Measurements from ENCODE around the gene ADCY5. TPM values are rescaled to one million over a fixed set of nuclear protein-coding genes. Genes with fewer than 3 reads are reported as not detected.

ADCY5 gene
- total RNA-seq, 3 donors from 2014 or later = 0.05 to 0.13 TPM; not detected in 1

- Mint-ChIP-seq H3K4me3 (no peak overlapping the region), H3K9me3 (no peaks in the 10 kb centered on the region), H3K36me3 (ENCODE audit: insufficient read depth) (no peaks in the 10 kb centered on the region), H3K27me3 (ENCODE audit: low read depth) (peaks cover 4% of the 10 kb centered on the region), H3K4me1 (ENCODE audit: low read depth) (no peaks in the 10 kb centered on the region)
- ATAC-seq (no peak), DNase-seq (no peak)
These were observed 19.3 kb downstream of the ADCY5 start for GRCh38 chr3:123429362-123430125.

GRCh38 chr3:123424999-123425712 is 23.7 kb downstream of the ADCY5 start:
- H3K4me1 Mint-ChIP-seq (ENCODE audit: low read depth) = no peaks in the 10 kb centered on the region
- no peak overlapping the region for H3K4me3 Mint-ChIP-seq
- H3K27me3 Mint-ChIP-seq (ENCODE audit: low read depth) = peaks cover 4% of the 10 kb centered on the region
- no peak for DNase-seq
- no peaks in the 10 kb centered on the region for H3K36me3 Mint-ChIP-seq (ENCODE audit: insufficient read depth)
- H3K9me3 Mint-ChIP-seq = no peaks in the 10 kb centered on the region
- ATAC-seq = no peak

DNA sequence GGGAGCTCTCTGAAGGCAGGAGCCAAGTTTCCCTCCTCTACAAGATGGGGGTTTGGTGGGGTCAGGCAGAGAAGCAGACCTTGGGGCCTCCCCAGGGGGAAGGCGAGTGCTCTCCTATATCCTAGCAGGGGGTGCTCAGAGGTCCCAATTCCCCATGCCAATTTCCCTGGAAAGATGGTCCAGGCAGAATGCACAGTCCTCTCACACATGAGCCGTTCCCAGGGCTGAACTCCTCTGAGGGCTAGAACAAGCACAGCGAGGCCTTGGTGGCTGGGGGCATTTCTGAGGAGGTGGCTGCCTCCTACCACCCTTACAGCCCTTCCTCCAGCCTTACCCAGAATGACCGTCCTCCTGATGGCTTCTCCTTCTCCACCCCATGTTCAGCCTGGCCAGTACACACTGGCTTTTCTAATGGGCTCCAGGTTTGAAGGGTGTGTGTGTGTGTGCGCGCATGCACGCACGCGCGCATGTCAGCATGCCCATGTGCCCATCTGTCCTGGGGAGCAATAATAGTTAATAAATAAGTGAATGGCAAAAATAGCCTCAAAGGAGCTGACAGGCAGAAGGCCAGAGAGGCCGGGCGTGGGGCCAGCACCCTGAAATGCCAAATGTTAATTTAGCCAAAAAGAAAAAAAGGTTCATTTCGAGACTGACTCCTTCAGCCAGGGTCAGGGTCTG is 24.4 kb downstream of the ADCY5 start:
- no peaks in the 10 kb centered on the region for H3K4me1 Mint-ChIP-seq (ENCODE audit: low read depth)
- no peak for ATAC-seq
- H3K9me3 Mint-ChIP-seq = no peaks in the 10 kb centered on the region
- H3K36me3 Mint-ChIP-seq (ENCODE audit: insufficient read depth) = no peaks in the 10 kb centered on the region
- no peak overlapping the region for H3K4me3 Mint-ChIP-seq
- no peak for DNase-seq
- peaks cover 1% of the 10 kb centered on the region for H3K27me3 Mint-ChIP-seq (ENCODE audit: low read depth)

GRCh38 chr3:123423806-123424205 is 25.1 kb downstream of the ADCY5 start:
- no peaks in the 10 kb centered on the region for H3K36me3 Mint-ChIP-seq (ENCODE audit: insufficient read depth)
- DNase-seq (no peak), ATAC-seq (no peak)
- peaks cover 1% of the 10 kb centered on the region for H3K27me3 Mint-ChIP-seq (ENCODE audit: low read depth)
- H3K9me3 Mint-ChIP-seq = no peaks in the 10 kb centered on the region
- H3K4me1 Mint-ChIP-seq (ENCODE audit: low read depth) = no peaks in the 10 kb centered on the region
- no peak overlapping the region for H3K4me3 Mint-ChIP-seq

- Mint-ChIP-seq H3K36me3 (ENCODE audit: insufficient read depth) (no peaks in the 10 kb centered on the region), H3K4me3 (no peak overlapping the region), H3K27me3 (ENCODE audit: low read depth) (peaks cover 1% of the 10 kb centered on the region), H3K9me3 (no peaks in the 10 kb centered on the region), H3K4me1 (ENCODE audit: low read depth) (no peaks in the 10 kb centered on the region)
- ATAC-seq (no peak), DNase-seq (no peak)
These were observed 25.9 kb downstream of the ADCY5 start for GRCh38 chr3:123423031-123423430.

DNA sequence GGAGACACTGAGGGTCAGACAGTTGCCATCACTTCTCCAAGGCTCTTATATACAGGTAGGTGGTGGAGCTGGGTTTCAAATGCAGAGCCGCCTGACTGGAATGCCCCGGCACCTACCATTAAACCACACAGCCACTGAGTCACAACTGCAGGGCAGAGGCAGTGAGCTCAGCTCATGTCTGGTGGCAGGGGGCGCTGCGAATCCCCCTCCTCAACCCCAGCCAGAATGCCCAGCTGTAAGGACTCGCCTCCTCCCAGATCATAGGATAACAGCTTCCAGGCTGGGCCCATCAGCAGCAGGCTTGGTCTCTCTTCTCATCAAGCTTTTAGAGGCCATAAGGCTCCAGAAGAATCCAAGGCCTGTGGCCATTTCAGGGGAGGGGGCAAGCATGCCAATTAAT is 26.4 kb downstream of the ADCY5 start:
- H3K9me3 Mint-ChIP-seq = no peaks in the 10 kb centered on the region
- H3K27me3 Mint-ChIP-seq (ENCODE audit: low read depth) = peaks cover 1% of the 10 kb centered on the region
- no peak for DNase-seq
- H3K36me3 Mint-ChIP-seq (ENCODE audit: insufficient read depth) = no peaks in the 10 kb centered on the region
- no peak overlapping the region for H3K4me3 Mint-ChIP-seq
- no peaks in the 10 kb centered on the region for H3K4me1 Mint-ChIP-seq (ENCODE audit: low read depth)
- no peak for ATAC-seq

GRCh38 chr3:123421353-123422174 is 27.3 kb downstream of the ADCY5 start:
- no peaks in the 10 kb centered on the region for H3K9me3 Mint-ChIP-seq
- H3K36me3 Mint-ChIP-seq (ENCODE audit: insufficient read depth) = no peaks in the 10 kb centered on the region
- no peaks in the 10 kb centered on the region for H3K4me1 Mint-ChIP-seq (ENCODE audit: low read depth)
- peaks cover 1% of the 10 kb centered on the region for H3K27me3 Mint-ChIP-seq (ENCODE audit: low read depth)
- ATAC-seq (no peak), DNase-seq (no peak)
- no peak overlapping the region for H3K4me3 Mint-ChIP-seq

GRCh38 chr3:123420416-123420968 is 28.4 kb downstream of the ADCY5 start:
- DNase-seq (no peak), ATAC-seq (no peak)
- H3K4me3 Mint-ChIP-seq = no peak overlapping the region
- no peaks in the 10 kb centered on the region for H3K36me3 Mint-ChIP-seq (ENCODE audit: insufficient read depth)
- no peaks in the 10 kb centered on the region for H3K4me1 Mint-ChIP-seq (ENCODE audit: low read depth)
- no peaks in the 10 kb centered on the region for H3K27me3 Mint-ChIP-seq (ENCODE audit: low read depth)
- no peaks in the 10 kb centered on the region for H3K9me3 Mint-ChIP-seq

DNA sequence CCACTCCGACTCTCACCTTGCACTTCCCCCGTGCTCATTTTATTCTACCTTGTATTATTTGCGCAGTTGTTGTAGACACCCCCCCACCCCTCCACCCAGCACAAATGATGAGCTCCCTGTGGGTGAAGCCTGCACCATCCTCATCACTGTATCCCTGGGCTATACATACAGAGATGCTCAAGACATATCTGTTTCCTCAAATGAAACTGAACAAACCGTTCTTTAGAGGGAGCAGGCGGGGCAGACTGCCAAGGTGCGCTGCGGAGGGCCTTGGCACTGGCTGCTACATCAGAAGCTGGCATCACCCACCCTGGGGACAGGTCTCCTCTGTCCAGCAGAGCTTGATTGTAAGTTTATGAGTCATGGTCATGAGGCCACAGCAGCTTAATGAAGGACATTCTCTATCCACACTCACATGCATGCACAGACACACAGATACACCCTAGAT is 29.0 kb downstream of the ADCY5 start:
- H3K4me3 Mint-ChIP-seq = no peak overlapping the region
- no peak for ATAC-seq
- H3K36me3 Mint-ChIP-seq (ENCODE audit: insufficient read depth) = no peaks in the 10 kb centered on the region
- no peaks in the 10 kb centered on the region for H3K27me3 Mint-ChIP-seq (ENCODE audit: low read depth)
- DNase-seq = no peak
- H3K9me3 Mint-ChIP-seq = no peaks in the 10 kb centered on the region
- H3K4me1 Mint-ChIP-seq (ENCODE audit: low read depth) = no peaks in the 10 kb centered on the region

DNA sequence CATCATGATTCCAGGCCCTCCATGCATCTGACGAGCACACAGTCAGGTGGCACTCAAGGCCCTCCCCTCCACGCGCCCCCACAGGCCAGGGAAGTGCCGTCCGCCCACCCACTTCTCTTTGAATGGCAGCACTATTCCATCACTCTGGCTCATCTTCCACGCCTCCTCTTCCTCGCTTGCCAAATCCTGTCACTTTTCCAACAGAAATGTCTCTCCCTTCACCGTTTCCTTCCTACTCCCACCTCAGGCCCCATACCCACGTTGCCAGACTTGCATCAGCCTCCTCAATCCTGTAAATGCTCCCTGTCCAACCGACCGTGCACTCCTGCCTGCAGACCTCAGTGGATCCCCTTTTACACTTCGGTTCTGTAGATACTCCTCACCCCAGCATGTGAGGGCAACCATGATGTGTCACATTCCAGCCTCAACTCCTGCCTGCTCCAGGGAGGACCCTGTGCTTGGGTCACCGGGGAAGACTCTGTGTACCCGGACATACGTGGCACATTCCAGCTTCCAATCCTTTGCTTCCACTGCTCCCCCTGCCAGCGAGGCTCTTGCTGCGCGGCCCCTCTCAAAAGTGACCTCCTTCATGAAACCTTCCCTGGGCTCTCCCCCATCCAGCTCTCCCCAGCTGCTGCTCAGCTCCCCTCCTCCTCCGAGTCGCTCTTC is 29.6 kb downstream of the ADCY5 start:
- ATAC-seq (no peak), DNase-seq (no peak)
- no peaks in the 10 kb centered on the region for H3K27me3 Mint-ChIP-seq (ENCODE audit: low read depth)
- H3K4me3 Mint-ChIP-seq = no peak overlapping the region
- no peaks in the 10 kb centered on the region for H3K9me3 Mint-ChIP-seq
- no peaks in the 10 kb centered on the region for H3K36me3 Mint-ChIP-seq (ENCODE audit: insufficient read depth)
- no peaks in the 10 kb centered on the region for H3K4me1 Mint-ChIP-seq (ENCODE audit: low read depth)

GRCh38 chr3:123416647-123417046 is 32.2 kb downstream of the ADCY5 start:
- no peak overlapping the region for H3K4me3 Mint-ChIP-seq
- no peak for DNase-seq
- H3K4me1 Mint-ChIP-seq (ENCODE audit: low read depth) = no peaks in the 10 kb centered on the region
- H3K36me3 Mint-ChIP-seq (ENCODE audit: insufficient read depth) = no peaks in the 10 kb centered on the region
- H3K27me3 Mint-ChIP-seq (ENCODE audit: low read depth) = no peaks in the 10 kb centered on the region
- ATAC-seq = no peak
- no peaks in the 10 kb centered on the region for H3K9me3 Mint-ChIP-seq

DNA sequence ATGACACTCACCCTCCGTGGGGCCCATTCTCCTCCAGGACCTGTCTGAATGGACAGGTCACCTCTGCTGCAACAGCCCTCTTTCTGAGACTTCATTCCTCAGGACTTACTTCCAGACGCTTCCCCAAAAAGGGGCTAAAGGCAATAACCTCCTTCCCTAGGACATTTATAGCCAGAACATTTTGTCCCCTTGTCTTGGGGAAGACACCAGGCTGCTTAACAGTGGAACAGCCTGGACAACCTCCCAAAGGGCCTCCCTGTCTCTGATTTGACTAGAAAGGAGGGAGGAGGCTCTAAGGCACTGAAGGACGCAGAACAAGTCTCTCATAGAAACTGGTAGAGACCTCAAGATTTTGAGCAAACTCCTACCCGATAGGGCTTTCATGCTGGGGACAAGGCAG is 32.7 kb downstream of the ADCY5 start:
- Mint-ChIP-seq H3K4me3 (no peak overlapping the region), H3K4me1 (ENCODE audit: low read depth) (no peaks in the 10 kb centered on the region), H3K9me3 (no peaks in the 10 kb centered on the region), H3K27me3 (ENCODE audit: low read depth) (no peaks in the 10 kb centered on the region), H3K36me3 (ENCODE audit: insufficient read depth) (no peaks in the 10 kb centered on the region)
- ATAC-seq (no peak), DNase-seq (no peak)

DNA sequence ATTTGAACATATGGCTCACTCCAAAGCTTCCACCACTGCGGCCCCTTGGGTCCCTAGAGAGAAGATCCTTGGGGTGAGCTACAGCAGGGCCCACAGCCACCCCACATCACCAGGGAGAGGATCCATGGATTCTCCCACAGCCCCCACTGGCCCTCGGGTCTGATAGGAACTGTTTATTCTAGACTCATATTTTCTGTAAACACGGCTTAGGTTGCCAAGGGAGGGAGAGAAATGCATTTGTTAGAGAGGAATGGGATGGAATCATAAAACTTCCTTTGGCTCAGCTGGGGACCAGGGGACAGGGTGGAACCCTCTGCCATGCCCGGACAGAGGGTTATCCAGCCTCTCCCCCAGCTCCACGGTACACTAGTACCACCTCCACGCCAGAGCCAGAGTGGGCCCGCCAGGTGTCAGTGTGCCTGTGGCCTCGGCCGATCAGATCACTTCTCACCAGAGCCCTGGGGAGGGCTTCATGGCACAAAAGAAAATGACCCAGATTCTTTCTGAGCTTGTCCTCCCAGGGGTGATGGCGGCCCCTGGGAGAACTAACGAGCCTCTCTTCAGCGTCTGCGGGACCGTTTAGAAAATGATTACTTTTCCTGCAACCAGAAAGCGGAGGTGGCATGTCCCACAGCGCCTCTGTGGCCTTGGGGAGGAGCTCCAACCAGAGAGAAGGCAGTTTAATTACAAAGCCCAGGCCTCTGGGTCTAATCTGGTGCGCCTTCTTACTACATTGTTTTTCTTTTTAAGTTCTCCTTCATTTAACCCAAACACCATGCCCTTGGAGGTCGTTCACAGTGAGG is 33.7 kb downstream of the ADCY5 start:
- Mint-ChIP-seq H3K9me3 (no peaks in the 10 kb centered on the region), H3K27me3 (ENCODE audit: low read depth) (no peaks in the 10 kb centered on the region), H3K4me3 (no peak overlapping the region), H3K4me1 (ENCODE audit: low read depth) (no peaks in the 10 kb centered on the region), H3K36me3 (ENCODE audit: insufficient read depth) (no peaks in the 10 kb centered on the region)
- no peak for ATAC-seq
- DNase-seq = no peak

Measured in activated T-cell treated with anti-CD3 and anti-CD28 coated beads, Interleukin-2, amount 50 U/mL, for 4 hours (primary cell).